GM18861 (cell line): ENCODE data around the gene RD3L.

Experiments used
- ATAC-seq: cut with Tn5 transposase; IDR thresholded peaks from one replicate; pipeline ENCODE4 v1.9.1; 2021; ENCODE audit not compliant: unreplicated experiment

Gene RD3L

GRCh38 chr14:103928011-103928890, 14.1 kb downstream of the RD3L start, which contains the start of gene TDRD9:
TDRD9 (plus strand) TSS chr14:103928456; CDS start chr14:103928510, 54 bp downstream.
- ATAC-seq = no peak

GRCh38 chr14:103927566-103927965, 14.8 kb downstream of the RD3L start:
- ATAC-seq = no peak

GRCh38 chr14:103925316-103925715, 17.0 kb downstream of the RD3L start:
- ATAC-seq = no peak

DNA sequence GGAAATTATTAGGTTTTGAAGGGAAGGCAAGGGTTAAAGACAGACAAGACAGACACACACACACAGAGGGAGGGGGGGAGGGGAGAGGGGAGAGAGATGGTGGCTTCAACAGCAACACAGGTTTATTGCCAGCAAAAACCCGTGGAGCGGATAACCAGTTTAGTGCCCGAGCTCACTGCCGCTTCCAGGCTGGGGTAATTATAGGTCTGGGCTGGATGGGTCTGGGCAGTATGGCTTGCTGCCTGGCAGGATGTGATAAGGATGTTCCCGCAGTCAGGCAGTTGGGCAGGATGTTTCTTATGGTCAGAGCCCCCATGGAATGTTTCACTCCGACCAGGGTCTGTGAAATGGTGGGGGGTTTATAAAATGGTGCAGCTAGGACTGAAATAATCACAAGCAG, 18.5 kb downstream of the RD3L start:
- ATAC-seq = no peak

- ATAC-seq = peak; percentile 14
Observed at GRCh38 chr14:103921855-103922200, 20.5 kb downstream of the RD3L start.

GRCh38 chr14:103920981-103921854, 21.1 kb downstream of the RD3L start:
- ATAC-seq = peak; percentile 89

- no peak for ATAC-seq
Observed at GRCh38 chr14:103916636-103917262, 25.6 kb downstream of the RD3L start.

DNA sequence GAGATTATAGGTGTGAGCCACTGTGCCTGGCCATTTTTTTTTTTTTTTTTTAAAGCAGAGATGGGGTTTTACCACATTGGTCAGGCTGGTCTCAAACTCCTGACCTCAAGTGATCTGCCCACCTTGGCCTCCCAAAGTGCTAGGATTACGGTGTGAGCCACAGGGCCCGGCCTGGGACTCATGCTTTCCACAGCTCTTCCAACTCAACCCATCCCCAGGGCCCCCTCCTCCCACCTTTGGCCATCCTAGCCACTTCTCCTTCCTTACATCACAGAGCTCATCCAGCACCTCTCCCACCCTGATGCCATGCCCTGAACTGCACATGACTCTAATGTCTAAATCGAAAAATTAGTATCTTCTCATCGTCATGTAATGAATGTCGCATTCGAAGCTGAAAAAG, 26.7 kb downstream of the RD3L start:
- no peak for ATAC-seq

DNA sequence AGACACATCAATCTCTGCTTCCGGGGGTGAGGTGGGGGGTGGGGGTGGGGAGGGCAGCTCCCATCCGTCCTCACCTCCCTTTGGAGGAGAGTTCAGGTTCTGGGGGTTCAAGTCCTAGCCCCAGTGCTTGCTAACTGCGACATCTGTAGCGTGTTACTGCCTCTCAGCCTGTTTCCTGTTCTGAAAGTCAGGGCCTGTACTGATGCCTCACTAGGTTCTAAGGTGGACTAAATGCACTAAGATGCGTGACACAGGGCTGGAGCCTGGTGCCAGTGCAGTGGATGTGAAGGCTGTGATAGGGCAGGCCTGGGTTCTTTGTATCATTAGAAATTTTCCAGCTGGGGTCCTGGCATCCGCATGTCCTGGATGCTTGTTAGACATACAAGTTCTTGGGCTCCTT, 31.3 kb downstream of the RD3L start:
- no peak for ATAC-seq

DNA sequence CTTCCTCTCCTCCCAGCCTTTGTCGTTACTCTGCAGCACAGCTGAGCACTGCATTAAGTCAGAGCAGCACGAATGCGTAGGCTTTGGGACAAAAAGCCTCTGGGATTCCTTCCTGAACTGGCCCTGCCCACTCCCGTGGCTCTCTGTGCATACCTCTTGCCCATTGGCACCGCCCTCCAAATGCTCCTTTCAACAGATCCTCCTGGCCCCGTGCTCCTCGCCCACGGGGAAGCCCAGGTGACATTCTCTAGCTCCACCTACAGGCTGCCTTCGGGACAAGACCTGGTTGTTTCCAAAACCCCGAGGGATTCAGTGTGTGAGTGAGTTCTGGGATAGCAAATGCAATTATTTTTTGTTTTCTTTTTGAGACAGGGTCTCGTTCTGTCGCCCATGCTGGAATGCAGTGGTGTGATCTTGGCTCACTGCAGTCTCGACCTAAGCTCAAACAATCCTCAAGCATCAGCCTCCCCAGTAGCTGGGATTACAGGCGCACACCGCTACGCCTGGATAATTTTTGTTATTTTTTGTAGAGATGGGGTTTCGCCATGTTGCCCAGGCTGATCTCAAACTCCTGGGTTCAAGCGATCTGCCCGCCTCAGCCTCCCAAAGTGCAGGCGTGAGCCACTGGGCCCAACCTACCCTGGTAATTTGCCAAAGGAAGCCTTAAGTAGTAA, 31.9 kb downstream of the RD3L start:
- ATAC-seq = no peak

GRCh38 chr14:103909531-103910261, 32.6 kb downstream of the RD3L start:
- no peak for ATAC-seq

DNA sequence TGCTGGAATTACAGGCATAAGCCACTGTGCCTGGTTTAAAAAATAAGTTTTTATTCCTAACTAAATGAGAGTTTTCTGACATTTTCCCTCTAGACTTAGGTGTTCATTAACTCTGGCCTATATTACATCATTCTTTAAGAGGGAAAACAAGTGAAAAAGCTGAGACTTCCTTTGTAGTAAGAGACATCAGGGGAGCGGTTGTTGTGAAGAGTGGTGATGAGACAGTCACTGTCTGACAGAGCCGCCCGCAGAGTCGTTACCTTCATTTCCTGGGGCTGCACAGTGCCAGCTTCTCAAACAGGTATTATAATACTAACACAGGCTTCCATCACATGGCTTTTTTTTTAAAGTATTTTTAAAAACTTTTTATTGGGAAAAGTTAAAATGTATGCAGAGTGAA, 33.7 kb downstream of the RD3L start:
- ATAC-seq = no peak

DNA sequence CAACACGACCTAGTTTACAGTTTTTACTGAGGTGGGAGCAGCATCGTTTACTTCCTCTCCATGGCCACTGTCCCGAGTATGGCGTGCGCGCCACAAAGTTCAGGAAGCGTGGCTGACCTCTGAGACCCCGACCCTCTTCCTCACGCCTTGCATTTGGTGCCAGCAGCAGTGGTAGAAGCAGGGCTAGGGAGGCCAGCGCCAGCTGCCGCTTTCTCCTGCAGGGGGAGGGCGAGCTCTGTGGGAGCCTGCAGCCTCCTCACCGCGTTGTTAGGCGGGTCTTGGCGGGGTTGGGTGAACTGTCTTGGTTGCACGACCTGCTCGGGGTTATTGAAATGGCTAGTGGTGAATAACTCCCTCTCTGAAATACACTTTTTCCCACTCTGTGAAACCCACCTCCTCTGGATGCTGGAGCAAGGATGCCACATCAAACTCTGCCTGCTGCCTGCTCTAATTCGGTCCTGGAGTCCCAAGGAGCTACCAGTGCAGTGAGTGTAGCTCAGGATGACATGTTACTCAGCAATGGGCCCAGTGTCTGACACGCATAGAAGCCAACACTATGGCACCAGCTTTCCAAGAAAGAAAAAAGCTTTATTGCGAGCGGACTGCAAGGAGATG, 36.4 kb downstream of the RD3L start:
- no peak for ATAC-seq

DNA sequence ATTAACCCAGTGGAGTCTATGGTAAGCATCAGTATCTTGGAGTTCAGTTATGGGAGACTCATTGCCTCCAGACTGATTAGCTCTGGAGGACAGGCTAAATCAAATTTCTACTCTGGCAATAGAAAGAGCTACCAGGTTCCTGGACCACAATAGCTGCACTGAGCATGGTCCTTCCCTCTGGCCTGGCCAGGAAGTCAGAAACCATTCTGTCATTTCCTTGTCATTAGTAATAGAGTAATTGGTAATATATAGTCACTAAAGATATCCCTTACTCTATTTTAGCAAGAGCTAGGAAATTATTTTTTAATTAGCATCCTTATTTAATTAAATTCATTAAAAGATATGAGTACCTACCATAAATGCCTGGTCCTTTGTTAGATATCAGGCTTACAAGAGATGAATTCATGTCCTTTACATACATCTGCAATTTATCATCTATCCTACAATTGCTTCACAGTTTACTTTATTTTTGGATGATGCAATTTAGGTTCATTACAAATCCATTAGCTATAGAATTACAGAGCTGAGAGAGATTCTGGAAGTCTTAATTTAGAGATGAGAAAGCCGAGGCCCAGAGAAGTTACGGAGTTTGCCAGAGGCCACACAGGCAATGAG, 37.7 kb downstream of the RD3L start:
- ATAC-seq = no peak

- ATAC-seq = no peak
Observed at GRCh38 chr14:103899833-103900232, 42.5 kb downstream of the RD3L start.

DNA sequence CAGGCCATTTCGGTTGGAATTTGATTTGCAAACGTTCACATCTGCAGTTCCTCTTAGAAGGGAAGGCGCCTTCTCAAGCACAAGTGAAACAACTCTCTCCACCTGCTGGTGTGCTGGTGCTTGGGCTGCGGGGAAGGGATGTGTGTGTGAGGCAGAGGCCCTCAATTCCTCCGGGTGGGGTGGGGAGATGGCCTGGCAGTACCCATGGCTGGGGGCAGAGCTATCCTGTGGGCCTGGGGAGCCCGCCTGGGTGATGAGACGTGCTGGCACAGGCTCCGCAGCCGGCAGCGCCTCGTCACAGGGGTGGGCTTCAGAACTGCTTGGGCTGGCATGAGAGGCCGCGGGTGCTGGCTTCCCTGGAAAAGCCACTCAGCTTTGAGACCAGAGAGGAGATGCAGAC, 43.0 kb downstream of the RD3L start:
- no peak for ATAC-seq

GRCh38 chr14:103898711-103899110, 43.6 kb downstream of the RD3L start:
- ATAC-seq = no peak

- no peak for ATAC-seq
Observed at GRCh38 chr14:103898204-103898603, 44.1 kb downstream of the RD3L start.
